WTC11 (cell line): ENCODE data around the gene SREBF2. TPM values are rescaled to one million over a fixed set of nuclear protein-coding genes. Genes with fewer than 3 reads are reported as not detected.

Source experiments
- ATAC-seq: fragments of 200-7000 bp; cut with Tn5 transposase; 2 replicates; pipeline ENCODE4 v1.10.0; 2021; ENCODE audit warnings: mild to moderate bottlenecking, moderate library complexity
- CTCF ChIA-PET: fragments of 300-600 bp; sonication (Branson Sonifier 250); formaldehyde crosslinking; loops from one replicate; lab custom pipeline; 2021; ENCODE audit warnings: antibody characterized with exemption; lab: Charles Lee
- POLR2A ChIA-PET: fragments of 350-600 bp; sonication (Branson Sonifier 250); formaldehyde crosslinking; loops from one replicate; lab custom pipeline; 2021; ENCODE audit warnings: antibody characterized with exemption; lab: Charles Lee
- DNase-seq: peaks from one replicate; pipeline ENCODE4 v3.0.0; 2021; ENCODE audit warnings: low spot score
- H3K27ac Mint-ChIP-seq: 2 replicates; pipeline ENCODE4 v1.8.0; 2021; ENCODE audit warnings: mixed read lengths
- H3K27me3 Mint-ChIP-seq: 2 replicates; pipeline ENCODE4 v1.8.0; 2021; ENCODE audit warnings: low read depth, mild to moderate bottlenecking, moderate library complexity, mixed read lengths
- H3K36me3 Mint-ChIP-seq: 2 replicates; pipeline ENCODE4 v1.8.0; 2021; ENCODE audit warnings: mixed read lengths
- H3K4me1 Mint-ChIP-seq: 2 replicates; pipeline ENCODE4 v1.8.0; 2022; ENCODE audit warnings: mixed read lengths
- H3K4me3 Mint-ChIP-seq: 2 replicates; pipeline ENCODE4 v1.8.0; 2021; ENCODE audit warnings: mild to moderate bottlenecking, moderate library complexity, mixed read lengths
- H3K9me3 Mint-ChIP-seq: 2 replicates; pipeline ENCODE4 v1.8.0; 2021; ENCODE audit warnings: mixed read lengths
- ATF2 ChIP-seq: sonication (generic); formaldehyde crosslinking; IDR thresholded peaks from 2 replicates; pipeline ENCODE4 v1.8.1; 2022; ENCODE audit warnings: low read depth, missing genetic modification reagents, borderline replicate concordance
- E2F1 ChIP-seq: sonication (generic); formaldehyde crosslinking; IDR thresholded peaks from 2 replicates; pipeline ENCODE4 v1.8.0; 2022; ENCODE audit warnings: mild to moderate bottlenecking, missing genetic modification reagents
- EMX1 ChIP-seq: fragments of 250-450 bp; sonication (Bioruptor Pico); IDR thresholded peaks from 2 replicates; pipeline ENCODE4 v1.8.0; 2021; ENCODE audit warnings: mild to moderate bottlenecking
- ERG ChIP-seq: fragments of 250-450 bp; sonication (Bioruptor Pico); IDR thresholded peaks from 2 replicates; pipeline ENCODE4 v1.8.0; 2021; ENCODE audit warnings: mild to moderate bottlenecking
- FOXP1 ChIP-seq: sonication (generic); formaldehyde crosslinking; IDR thresholded peaks from 2 replicates; pipeline ENCODE4 v1.8.0; 2022; ENCODE audit warnings: missing genetic modification reagents, mild to moderate bottlenecking, moderate library complexity, borderline replicate concordance
- GRHL2 ChIP-seq: fragments of 250-450 bp; sonication (Bioruptor Pico); IDR thresholded peaks from 2 replicates; pipeline ENCODE4 v1.8.0; 2022; ENCODE audit warnings: mild to moderate bottlenecking, moderate library complexity; ENCODE audit not compliant: insufficient replicate concordance, severe bottlenecking
- NFATC4 ChIP-seq: fragments of 250-450 bp; sonication (Bioruptor Pico); IDR thresholded peaks from 2 replicates; pipeline ENCODE4 v1.9.0; 2021; ENCODE audit warnings: mild to moderate bottlenecking
- NR1H2 ChIP-seq: sonication (generic); formaldehyde crosslinking; IDR thresholded peaks from 2 replicates; pipeline ENCODE4 v1.9.0; 2021; ENCODE audit warnings: mild to moderate bottlenecking, moderate library complexity, missing genetic modification reagents
- PRDM15 ChIP-seq: sonication (generic); formaldehyde crosslinking; IDR thresholded peaks from 2 replicates; pipeline ENCODE4 v1.8.0; 2022; ENCODE audit warnings: missing genetic modification reagents
- PREB ChIP-seq: sonication (generic); formaldehyde crosslinking; IDR thresholded peaks from 2 replicates; pipeline ENCODE4 v1.8.1; 2022; ENCODE audit warnings: mild to moderate bottlenecking, missing genetic modification reagents, moderate library complexity, borderline replicate concordance
- RELA ChIP-seq: sonication (generic); formaldehyde crosslinking; IDR thresholded peaks from 2 replicates; pipeline ENCODE4 v1.8.1; 2022; ENCODE audit warnings: missing genetic modification reagents, mild to moderate bottlenecking, borderline replicate concordance
- SMAD4 ChIP-seq: sonication (generic); formaldehyde crosslinking; IDR thresholded peaks from 2 replicates; pipeline ENCODE4 v1.8.0; 2022; ENCODE audit warnings: mild to moderate bottlenecking, missing genetic modification reagents
- TCF7 ChIP-seq: sonication (generic); formaldehyde crosslinking; IDR thresholded peaks from 2 replicates; pipeline ENCODE4 v1.8.0; 2022; ENCODE audit warnings: mild to moderate bottlenecking, low read depth, missing genetic modification reagents, moderate library complexity
- USF1 ChIP-seq: sonication (generic); formaldehyde crosslinking; IDR thresholded peaks from 2 replicates; pipeline ENCODE4 v1.8.0; 2022; ENCODE audit warnings: mild to moderate bottlenecking, missing genetic modification reagents
- ZBTB43 ChIP-seq: sonication (generic); formaldehyde crosslinking; IDR thresholded peaks from 2 replicates; pipeline ENCODE4 v1.8.1; 2023; ENCODE audit warnings: mild to moderate bottlenecking, missing genetic modification reagents
- ZNF219 ChIP-seq: sonication (generic); formaldehyde crosslinking; IDR thresholded peaks from 2 replicates; pipeline ENCODE4 v1.8.0; 2023; ENCODE audit warnings: missing genetic modification reagents, mild to moderate bottlenecking, borderline replicate concordance
- ZNF232 ChIP-seq: sonication (generic); formaldehyde crosslinking; IDR thresholded peaks from 2 replicates; pipeline ENCODE4 v1.8.0; 2022; ENCODE audit warnings: mild to moderate bottlenecking, missing genetic modification reagents
- total RNA-seq: library from RNA; stranded (reverse); gene quantifications from 3 replicates; pipeline ENCODE4 v1.2.3, GENCODE V29; 2021

The SREBF2 gene
- total RNA-seq, 1 experiment from 2014 or later: 151 TPM

GRCh38 chr22:41870786-41871185, 37.9 kb downstream of the SREBF2 start (continued):
- TF ChIP-seq ZNF232 (CRISPR knock-in tag): no peak

GRCh38 chr22:41873391-41873790, 40.5 kb downstream of the SREBF2 start:
- Mint-ChIP-seq H3K9me3 (no peaks in the 10 kb centered on the region), H3K27ac (no peak overlapping the region), H3K36me3 (peaks cover 75% of the 10 kb centered on the region), H3K4me1 (no peaks in the 10 kb centered on the region), H3K4me3 (no peak overlapping the region), H3K27me3 (no peaks in the 10 kb centered on the region)
- POLR2A ChIA-PET: no interaction called here
- no peak for ATAC-seq
- TF ChIP-seq ZNF232 (CRISPR knock-in tag) (no peak), NFATC4 (CRISPR knock-in tag) (no peak), SMAD4 (CRISPR knock-in tag) (no peak), ZBTB43 (no peak), PRDM15 (CRISPR knock-in tag) (no peak), GRHL2 (CRISPR knock-in tag) (no peak), ZNF219 (CRISPR knock-in tag) (no peak)
- no peak for DNase-seq
- CTCF ChIA-PET: no interaction called here

- no peak for TF ChIP-seq FOXP1 (CRISPR knock-in tag)
- H3K9me3 Mint-ChIP-seq: no peaks in the 10 kb centered on the region
- no peaks in the 10 kb centered on the region for H3K27me3 Mint-ChIP-seq
- H3K36me3 Mint-ChIP-seq: peaks cover 74% of the 10 kb centered on the region
- no peak for ATAC-seq
- ChIA-PET POLR2A (no interaction called here), CTCF (interaction anchor here (1.5 kb wide), 1 partner anchor 177 kb away, joined by 6 read pairs; no protein-coding TSS in a partner anchor)
- H3K27ac Mint-ChIP-seq: no peak overlapping the region
- no peaks in the 10 kb centered on the region for H3K4me1 Mint-ChIP-seq
- no peak overlapping the region for H3K4me3 Mint-ChIP-seq
- no peak for DNase-seq
These were observed 41.2 kb downstream of the SREBF2 start for GRCh38 chr22:41874090-41874489.

- ChIA-PET CTCF (interaction anchor here (1.5 kb wide), 1 partner anchor 179 kb away, joined by 6 read pairs; no protein-coding TSS in a partner anchor), POLR2A (no interaction called here)
- ATAC-seq (no peak), DNase-seq (no peak)
- no peaks in the 10 kb centered on the region for H3K4me1 Mint-ChIP-seq
- no peaks in the 10 kb centered on the region for H3K9me3 Mint-ChIP-seq
- TF ChIP-seq ERG (no peak), RELA (no peak), TCF7 (CRISPR knock-in tag) (no peak), NR1H2 (CRISPR knock-in tag) (no peak), EMX1 (CRISPR knock-in tag) (no peak), ATF2 (no peak), USF1 (CRISPR knock-in tag) (no peak), E2F1 (CRISPR knock-in tag) (no peak), PREB (CRISPR knock-in tag) (no peak)
- peaks cover 70% of the 10 kb centered on the region for H3K36me3 Mint-ChIP-seq
- H3K27me3 Mint-ChIP-seq: no peaks in the 10 kb centered on the region
- H3K27ac Mint-ChIP-seq: no peak overlapping the region
- no peak overlapping the region for H3K4me3 Mint-ChIP-seq
These were observed 42.8 kb downstream of the SREBF2 start for GRCh38 chr22:41875531-41876270.
